NCI-H146 treated with DMSO at 0.1 percent for 48 hours (cell line): Measurements from ENCODE around the gene CCDC70.
A peak's percentile ranks its signal among the peaks of the same experiment; 100 is the strongest.

Experiments
- DNase-seq: peaks from one replicate; lab custom pipeline; 2025; ENCODE audit not compliant: unreplicated experiment; lab: John Stamatoyannopoulos, UW

Gene CCDC70

DNA sequence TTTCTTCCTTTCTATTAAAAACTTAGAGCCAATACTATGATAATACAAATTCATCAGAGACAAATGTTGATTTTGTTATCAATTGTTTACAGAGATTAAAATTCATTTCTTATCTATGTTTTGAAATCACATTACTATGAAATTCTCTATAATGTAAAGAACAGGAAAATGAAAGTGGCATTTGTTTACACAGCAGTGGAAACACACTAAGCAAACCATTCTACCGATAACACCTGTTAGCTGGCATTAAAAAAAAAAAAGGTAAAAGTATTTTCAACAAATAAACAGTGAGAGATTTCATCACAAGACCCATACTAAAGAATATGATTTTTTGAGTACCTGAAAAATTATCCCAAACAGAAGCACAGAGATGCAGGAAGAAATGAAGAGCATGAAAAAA, 4.8 kb upstream of the CCDC70 start:
- peak; percentile 61 for DNase-seq

DNA sequence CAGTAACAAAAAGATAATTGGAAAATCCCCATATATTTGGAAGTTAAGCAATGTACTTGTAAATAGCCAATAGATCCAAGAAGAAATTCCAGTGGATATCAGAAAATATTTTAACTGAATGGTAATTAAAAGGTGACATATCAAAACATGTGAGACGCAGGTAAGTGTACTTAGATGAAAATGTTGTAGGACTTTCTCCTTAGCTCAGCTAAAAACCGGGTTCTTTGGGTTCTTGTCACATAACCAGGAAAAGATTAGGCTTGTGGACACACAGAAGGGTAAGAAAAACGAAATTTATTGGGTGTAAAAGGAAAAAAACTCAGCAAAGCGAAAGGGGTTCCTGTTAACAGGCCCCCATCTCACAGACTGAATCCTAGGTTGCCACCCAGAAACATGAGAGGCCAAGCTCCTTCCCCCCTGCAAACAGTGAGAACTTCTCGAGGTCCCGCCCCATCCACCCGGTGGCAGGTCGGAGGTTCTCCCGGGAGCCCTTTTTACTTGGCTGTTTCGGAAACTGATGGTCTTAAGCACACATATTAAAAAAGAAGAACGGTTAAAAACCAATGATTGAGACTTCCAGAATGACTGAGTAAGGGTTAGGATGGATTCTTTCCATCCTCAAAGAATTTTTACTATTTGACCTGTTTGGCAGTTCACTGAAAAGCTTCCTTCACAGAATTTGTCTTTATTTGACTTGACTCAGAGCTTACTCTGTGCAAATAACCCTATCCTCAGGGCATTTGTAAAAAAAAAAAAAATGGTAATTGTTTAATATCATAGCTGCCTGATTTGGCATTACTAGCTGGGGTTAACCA, 3.1 kb upstream of the CCDC70 start:
- DNase-seq: peak; percentile 6

DNA sequence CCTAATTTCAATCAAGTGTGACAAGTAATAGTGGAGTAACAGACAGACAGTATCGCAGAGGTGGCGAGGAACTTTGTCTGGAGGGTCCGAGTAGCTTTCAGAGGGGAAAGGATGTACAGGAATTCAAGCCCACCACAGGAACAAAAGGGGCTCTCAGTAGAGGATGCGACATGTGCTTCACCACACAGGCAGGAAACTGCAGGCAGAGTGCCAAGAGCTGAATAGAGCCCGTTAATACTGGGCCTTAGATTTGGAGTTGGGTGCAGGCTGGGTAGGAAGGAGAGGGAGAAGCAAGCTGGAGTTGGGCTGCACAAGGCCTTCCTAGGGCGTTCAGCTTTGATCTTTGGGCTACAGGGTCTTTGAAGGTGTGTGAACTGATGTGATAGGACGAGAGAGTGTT, 1.2 kb downstream of the CCDC70 start:
- no peak for DNase-seq

DNA sequence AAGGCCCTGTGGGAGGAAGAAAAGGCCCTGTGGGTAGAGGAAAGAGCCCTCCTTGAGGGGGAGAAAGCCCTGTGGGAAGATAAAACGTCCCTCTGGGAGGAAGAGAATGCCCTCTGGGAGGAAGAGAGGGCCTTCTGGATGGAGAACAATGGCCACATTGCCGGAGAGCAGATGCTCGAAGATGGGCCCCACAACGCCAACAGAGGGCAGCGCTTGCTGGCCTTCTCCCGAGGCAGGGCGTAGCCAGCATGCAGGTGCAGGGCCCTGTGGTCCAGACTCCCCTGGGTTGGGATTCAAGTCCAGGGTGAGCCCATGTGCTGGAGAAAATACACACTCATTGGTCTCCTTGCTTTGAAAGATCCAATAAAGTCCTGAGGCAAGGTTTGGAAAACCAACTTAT, 4.1 kb downstream of the CCDC70 start:
- DNase-seq: no peak

DNA sequence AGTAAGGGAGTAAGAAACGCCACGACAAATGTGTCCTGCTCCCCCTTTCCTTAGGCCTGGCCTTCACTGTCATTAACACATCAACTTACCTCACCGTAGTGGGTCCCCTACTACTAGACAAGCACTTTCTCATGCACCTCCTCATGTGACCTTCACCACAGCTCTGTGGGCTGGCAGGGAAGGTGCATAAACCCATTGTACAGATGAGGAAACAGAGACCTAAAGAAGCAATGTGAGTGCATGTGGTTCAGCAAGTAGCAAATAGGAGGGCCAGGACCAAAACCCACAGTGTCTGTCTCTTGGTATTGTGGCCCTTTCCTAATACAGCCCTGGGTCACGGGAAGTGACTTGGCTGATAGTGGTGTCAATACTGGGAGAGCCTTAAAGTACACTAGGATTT, 5.3 kb downstream of the CCDC70 start:
- DNase-seq: no peak

DNA sequence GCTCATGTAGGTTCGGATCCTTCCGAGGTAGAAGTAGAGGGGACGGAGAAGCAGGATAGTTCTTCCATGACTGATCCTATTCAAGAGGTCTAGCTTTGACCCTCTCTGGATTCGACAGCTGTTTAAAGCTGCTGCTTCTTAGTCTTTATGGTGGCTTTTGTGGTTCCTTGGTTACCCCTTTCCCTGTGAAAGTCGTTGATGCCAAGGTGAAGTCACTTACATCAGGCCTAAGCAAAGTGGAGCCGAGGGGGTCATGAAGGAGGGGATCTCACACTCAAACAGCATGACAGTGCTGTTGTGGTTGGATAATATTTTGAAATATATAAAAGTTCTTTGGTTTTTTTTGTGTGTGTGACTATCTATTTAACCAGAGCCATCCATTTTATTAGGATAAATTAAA, 8.1 kb downstream of the CCDC70 start:
- no peak for DNase-seq

DNA sequence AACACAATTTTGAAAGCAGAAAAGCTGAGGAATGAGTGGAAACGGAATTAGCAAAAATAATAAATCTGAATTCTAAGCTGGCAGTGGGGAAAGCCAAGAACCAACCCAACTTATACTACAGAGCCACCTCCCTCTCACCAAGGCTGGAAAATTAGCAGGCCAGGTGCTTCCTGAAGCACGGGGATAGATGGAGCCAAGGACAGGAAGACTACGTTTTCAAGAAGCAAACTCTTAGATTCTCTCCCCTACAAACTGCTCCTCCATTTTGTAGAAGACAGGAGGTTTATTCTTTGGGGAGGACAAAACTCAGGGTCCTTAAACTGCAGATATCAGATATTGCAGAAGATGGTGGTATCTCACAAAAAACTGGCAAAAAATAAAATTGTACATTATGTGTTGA, 8.8 kb downstream of the CCDC70 start:
- DNase-seq: no peak

DNA sequence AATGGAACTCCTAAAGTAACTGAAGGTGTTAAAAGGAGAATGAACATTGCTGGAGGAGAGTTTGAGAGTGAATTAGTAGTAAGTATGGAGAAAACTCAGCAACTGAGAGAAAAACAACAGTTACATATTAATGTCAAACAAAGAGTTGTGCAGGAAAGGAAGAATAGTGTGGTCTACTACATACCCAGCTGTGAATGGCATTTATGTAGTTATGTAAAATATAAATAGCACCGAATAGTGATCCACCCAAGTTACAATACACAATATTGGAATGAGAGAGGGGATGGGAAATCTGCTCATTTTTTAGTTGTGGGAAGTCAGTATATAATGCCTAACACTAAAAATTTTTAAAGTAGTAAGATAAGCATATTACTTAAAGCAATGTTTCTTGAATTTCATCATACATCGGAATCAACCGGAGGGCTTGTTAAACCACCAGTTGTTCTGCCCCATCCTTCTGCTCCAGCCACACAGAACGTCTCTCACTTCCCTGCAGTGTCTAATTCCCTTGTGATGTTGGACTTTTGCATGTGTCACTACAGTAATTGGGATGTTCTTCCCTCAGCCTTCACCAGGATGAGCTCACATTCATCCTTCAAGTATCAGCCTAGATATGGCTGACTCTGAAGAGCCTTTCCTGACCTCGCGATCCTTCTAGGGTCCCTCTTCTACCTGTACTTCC, 11.5 kb downstream of the CCDC70 start:
- no peak for DNase-seq

DNA sequence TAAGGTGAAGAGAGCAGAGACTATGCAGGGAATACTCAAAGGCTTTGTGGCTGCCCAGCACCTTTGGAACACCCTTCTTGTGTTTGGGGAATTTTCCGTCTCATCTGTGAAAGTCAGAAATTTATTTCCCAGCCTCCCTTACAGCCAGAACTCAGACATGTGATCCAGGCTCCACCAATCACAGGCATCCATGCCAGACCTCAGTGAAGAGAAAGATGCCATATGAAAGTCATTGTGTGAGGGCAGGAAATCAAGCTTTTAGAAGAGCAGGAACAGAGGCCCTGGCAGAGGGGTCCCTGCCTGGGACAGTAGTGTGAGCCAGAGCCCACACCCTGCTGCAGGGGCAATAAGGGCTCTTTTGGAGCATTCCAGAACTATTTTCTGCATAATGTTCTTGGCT, 12.1 kb downstream of the CCDC70 start:
- DNase-seq: no peak

DNA sequence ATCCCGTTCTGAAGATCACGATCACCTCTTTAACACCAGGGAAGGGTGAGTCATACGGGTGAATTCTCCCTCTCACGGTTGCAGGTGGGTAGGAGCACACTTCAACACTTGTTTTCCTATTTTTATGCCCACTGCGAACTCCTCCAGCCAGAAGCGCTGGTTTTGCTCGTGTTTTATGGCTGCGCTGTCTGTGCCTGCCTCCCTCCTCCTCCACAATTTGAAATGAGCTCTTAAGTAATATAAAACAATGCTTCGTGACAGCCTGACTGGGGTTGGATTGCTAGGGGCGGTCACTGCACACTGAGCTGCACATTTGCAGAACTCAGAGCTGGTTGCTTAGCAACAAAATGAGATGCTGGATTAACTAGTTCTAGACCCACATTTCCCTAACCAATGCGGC, 12.9 kb downstream of the CCDC70 start:
- DNase-seq: no peak

DNA sequence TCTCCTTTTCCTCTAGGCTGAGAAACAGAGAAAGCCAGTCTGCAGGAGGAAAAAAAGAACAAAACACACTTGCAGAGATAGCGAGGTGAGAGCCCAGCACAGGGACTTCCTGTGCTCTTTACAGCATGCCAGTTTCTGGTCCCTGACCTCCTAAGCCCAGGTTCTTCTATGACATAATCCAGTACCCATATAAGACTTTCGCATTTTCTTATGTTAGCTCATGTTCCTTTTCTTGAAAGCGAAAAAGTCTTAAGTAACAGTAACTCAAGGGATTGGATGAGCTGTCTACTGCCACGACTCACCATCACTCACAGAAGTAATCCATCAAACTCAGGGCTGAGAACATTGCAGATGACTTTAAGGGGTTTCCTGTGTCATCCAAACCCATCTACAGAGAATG, 17.4 kb downstream of the CCDC70 start:
- DNase-seq: no peak

DNA sequence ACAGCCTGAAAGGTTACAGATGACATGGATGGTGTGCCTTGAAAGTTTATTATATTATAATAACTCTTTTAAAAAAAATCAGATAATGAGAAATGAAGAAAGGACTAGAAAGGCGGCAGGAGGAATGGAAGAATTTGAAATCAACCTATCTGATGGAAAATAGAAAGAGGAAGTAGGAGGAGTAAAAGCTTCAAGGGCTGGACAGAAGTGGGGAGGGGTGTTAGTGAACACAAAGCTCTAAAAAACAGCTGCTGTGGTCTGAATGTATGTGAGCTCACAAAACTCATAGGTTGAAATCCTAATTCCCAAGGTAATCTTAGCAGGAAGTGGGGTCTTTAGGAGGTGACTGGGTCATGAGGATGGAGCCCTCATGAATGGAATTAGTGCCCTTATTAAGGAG, 19.5 kb downstream of the CCDC70 start:
- no peak for DNase-seq

DNA sequence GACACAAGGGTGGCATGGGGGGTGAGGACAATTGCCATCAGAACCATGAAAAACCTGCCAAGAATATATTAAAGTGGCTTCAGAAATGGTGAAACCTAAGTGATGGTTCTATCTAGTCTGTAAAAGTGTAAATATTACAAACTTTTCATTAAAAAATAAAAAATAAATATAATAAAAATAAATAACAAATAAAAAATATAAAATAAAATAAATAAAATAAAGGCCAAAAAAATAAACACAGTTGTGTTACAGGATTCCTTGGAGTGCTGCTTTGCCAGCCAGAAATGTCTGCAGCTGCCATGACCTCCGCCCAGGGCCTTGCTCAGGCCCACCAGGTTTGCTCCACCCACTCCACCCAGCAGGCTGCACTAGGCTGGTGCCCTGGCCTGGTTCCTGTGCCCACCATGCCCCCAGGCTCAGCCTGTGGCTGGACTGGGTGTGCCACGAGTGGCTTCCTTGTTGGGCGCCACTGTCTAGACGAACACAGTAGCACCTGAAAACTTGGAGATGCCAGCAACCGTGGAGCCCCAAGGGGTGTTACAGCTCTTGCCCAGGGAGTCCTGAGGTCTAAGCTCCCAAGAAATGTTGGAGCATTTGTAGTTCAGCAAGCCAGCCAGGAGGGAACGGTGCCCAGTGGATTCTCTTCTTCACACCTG, 20.9 kb downstream of the CCDC70 start:
- no peak for DNase-seq

DNA sequence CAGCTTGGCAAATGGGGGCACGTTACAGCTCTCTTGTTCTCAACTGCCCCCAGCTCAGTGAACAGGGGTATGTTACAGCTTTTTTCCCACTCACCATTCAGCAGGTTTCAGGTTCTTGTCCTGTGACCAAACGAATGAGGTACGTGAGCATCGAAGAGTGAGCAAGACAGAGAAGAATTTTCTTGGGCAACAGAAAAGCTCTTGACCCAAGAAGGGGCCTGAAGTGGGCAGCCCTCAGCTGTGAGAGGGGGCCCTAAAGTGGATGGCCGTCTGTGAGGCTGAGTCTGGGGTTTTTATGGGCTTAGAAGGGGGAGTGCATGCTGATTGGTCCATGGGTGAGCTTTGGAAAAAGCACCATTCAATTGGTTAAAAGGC, 21.4 kb downstream of the CCDC70 start:
- no peak for DNase-seq

DNA sequence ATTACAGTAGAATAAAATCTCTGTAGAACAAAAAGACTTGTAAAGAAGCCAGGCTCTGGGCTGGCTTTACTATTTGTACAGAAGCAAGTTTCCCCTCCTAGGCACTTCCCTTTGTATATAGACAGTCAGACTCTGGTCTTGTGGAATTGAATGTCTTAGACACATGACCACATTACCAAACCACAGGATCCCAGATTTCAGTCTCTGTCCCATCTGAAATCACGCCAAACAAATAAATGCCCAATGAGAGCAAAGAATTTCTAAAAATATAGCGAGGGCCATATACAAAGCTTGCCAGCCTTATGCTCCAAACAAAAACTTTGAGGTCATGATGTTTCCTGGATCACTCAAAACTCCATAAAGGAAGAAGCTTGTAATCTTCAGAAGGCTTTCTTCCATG, 23.9 kb downstream of the CCDC70 start:
- no peak for DNase-seq

DNA sequence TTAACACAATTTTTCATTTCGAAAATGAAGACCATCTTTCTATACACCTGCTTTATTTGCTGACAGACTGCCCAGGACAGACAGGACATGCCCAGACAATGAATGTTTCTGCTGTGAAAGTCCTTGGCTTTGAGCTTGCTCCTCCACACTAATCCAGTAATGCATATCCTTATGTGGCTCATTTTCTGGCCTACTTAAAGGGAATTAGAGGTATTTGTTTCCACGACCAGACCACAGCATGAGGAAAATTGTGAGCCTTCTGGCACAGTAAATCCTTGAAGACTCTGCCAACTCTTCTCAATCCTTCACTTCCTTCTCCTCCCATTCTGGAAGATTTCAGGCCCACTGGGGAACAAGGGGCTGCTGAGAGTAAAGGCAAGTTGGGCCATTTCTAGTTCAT, 25.7 kb downstream of the CCDC70 start:
- no peak for DNase-seq

DNA sequence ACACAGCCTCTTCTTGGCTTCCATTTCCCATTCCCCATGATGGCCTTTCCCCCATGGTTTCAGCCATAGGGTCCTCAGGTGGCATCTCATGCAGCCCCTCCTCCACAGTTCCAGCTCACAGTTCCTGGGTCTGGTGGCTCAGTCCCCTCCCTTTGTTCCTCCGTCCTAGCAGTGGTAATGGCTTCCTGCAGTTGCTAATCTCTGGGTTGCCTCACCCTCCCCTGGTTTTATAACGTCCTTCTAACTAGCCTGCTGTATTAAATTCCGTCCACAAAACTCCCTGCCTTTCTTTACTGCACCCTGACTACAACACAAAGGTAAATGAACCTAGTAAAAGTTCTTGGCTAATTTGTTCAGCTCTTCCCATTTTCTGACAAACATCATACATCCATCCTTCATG, 30.9 kb downstream of the CCDC70 start:
- DNase-seq: no peak

DNA sequence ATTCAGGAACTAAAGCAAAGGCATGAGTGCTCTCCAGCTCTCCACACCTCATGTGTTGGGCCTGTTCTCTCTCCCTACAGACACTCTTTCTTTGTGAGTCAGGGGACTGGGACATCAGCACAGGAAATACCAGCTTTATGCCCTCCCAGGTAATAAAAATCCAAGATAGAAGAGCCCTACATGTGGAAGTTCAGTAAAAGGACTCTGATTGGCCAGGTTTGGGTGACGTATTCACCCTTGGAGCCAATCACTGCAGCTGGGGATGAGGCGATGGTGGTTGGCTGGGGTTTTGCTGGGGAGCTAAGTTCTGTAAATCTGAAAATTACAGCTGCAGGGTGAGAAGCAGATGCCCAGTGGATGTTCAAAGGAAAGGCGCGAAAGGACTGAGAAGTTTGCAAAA, 32.5 kb downstream of the CCDC70 start:
- no peak for DNase-seq

DNA sequence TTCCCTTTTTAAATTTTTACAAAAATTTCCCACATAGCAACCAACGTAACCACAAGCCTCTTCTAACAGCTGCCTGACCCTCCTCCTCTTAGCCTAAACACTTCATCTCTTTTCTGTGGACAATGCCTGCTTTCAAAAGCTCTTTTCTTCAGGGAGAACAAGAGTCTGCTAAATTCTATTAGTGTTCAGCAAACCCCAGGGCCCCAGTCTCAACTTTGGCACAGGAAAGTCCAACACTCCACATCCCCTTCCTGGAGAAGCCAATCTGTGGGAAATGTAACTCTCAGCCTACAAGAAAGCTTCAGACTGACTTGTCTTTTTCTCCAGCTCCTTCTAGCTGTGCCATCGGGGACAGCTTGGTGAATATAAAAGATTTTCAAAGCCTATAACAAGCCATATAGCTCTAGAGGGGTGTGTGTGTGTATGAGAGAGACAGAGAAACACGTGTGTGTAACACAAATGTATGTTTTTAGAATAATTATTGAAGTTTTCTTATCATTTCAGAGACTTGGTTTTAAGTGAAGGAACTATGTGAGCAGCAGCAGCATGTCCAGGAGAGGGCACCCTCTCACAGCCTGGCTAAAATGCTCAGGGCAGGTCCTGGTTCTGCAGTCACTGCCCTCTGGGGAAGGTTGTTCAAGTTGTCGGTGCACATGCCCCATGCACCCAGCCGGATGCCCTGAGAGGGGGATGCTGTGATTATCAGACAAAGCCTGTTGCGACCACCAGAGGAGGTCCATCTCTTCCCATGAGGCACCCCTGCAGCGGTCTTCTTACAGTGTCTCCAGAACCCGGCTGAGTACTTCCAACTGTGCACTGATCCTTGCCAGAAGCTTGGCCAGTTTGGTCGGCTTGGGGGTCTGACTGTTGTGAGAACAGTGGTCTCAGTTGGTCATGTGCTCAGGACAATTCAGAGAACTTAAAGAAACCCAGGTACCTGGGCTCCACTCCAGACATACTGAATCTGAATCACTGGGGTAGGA, 34.4 kb downstream of the CCDC70 start:
- peak; percentile 13 for DNase-seq

DNA sequence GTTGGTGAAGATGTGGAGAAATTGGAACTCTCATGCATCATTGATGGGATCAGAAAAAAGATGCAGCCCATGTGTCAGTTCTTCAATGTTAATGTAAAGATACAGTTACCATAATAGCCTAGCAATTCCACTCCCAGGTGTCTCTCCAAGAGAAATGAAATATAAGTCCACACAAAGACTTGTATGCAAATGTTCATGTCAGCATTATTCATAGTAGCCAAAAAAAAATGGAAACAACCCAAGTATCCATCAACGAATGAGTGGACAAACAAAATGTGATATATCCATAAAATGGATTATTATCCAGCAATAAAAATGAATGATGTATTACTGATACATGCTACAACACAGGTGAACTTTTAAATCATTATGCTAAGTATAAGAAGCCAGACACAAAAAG, 38.7 kb downstream of the CCDC70 start:
- DNase-seq: no peak

DNA sequence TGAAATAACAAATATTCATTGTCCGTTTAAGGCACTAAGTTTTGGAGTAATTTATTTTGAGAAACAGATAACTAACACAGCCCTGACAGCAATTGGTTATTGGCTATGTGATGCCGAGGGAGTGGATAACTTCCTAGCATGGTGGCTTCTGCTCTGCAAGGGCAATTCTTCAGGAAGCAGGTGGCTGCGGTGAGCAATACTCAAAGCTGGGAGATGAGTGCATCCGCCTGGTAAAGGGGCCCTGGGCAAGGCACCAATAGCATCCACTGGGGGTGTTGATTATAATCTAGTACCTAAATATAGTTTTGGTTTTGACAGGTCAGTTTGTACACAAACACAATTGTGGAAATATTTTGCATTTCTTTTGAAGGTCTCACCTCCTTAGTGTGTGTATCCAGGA, 41.0 kb downstream of the CCDC70 start:
- DNase-seq: no peak
